Karpas-422 (cell line): ENCODE results near the gene SUSD4. TPM values are rescaled to one million over a fixed set of nuclear protein-coding genes. Genes with fewer than 3 reads are reported as not detected.

Source experiments
- DNase-seq: peaks from one replicate; pipeline ENCODE4 v3.0.0-alpha.2; 2015
- H2AFZ ChIP-seq: fragments of 200-600 bp; sonication (generic); 2 replicates; pipeline ENCODE4 v1.6.1; 2014; ENCODE audit warnings: antibody characterized with exemption, low read length, mixed read lengths
- H3K27ac ChIP-seq: fragments of 200-600 bp; sonication (generic); 2 replicates; pipeline ENCODE4 v1.5.1; 2014; ENCODE audit warnings: mild to moderate bottlenecking, low read length, moderate library complexity
- H3K27me3 ChIP-seq: fragments of 200-600 bp; sonication (generic); 2 replicates; pipeline ENCODE4 v1.6.1; 2014; ENCODE audit warnings: low read length, mixed read lengths
- H3K36me3 ChIP-seq: fragments of 200-600 bp; sonication (generic); 2 replicates; pipeline ENCODE4 v1.6.1; 2014; ENCODE audit warnings: low read length, mixed read lengths; ENCODE audit not compliant: insufficient read depth
- H3K4me1 ChIP-seq: fragments of 200-600 bp; sonication (generic); 2 replicates; pipeline ENCODE4 v1.6.1; 2014; ENCODE audit warnings: mild to moderate bottlenecking, low read length, mixed read lengths
- H3K4me2 ChIP-seq: fragments of 200-600 bp; sonication (generic); 2 replicates; pipeline ENCODE4 v1.6.1; 2014; ENCODE audit warnings: low read length, low read depth, mild to moderate bottlenecking; ENCODE audit not compliant: poor library complexity, severe bottlenecking
- H3K4me3 ChIP-seq: fragments of 200-600 bp; sonication (generic); 2 replicates; pipeline ENCODE4 v1.5.1; 2014; ENCODE audit warnings: mild to moderate bottlenecking, antibody characterized with exemption, low read length, mixed read lengths
- H3K79me2 ChIP-seq: fragments of 200-600 bp; sonication (generic); 2 replicates; pipeline ENCODE4 v1.6.1; 2014; ENCODE audit warnings: mild to moderate bottlenecking, low read length, mixed read lengths
- H3K9ac ChIP-seq: fragments of 200-600 bp; sonication (generic); 2 replicates; pipeline ENCODE4 v1.6.0; 2014; ENCODE audit warnings: low read length
- H3K9me2 ChIP-seq: fragments of 200-600 bp; sonication (generic), shearing (Covaris generic); replicated peaks from 2 replicates; pipeline ENCODE4 v1.6.0; 2014; ENCODE audit warnings: mild to moderate bottlenecking, low read length, moderate library complexity; ENCODE audit not compliant: insufficient read depth
- H3K9me3 ChIP-seq: fragments of 300-700, 200-600 bp; sonication (generic); 2 replicates; pipeline ENCODE4 v1.6.1; 2014; ENCODE audit warnings: low read length, mixed read lengths
- H4K20me1 ChIP-seq: fragments of 200-600 bp; sonication (generic); 2 replicates; pipeline ENCODE4 v1.6.1; 2014; ENCODE audit warnings: mild to moderate bottlenecking, antibody characterized with exemption, low read length, low read depth; ENCODE audit not compliant: insufficient read depth
- total RNA-seq: library from RNA; depleted of rRNA; stranded (reverse); fragments of >200 nt; shearing (Covaris generic); gene quantifications from 2 replicates; pipeline ENCODE4 v1.2.3, GENCODE V29; 2014; ENCODE audit warnings: low replicate concordance

Gene SUSD4
- total RNA-seq, 1 experiment from 2014 or later, result 0.34 TPM

DNA sequence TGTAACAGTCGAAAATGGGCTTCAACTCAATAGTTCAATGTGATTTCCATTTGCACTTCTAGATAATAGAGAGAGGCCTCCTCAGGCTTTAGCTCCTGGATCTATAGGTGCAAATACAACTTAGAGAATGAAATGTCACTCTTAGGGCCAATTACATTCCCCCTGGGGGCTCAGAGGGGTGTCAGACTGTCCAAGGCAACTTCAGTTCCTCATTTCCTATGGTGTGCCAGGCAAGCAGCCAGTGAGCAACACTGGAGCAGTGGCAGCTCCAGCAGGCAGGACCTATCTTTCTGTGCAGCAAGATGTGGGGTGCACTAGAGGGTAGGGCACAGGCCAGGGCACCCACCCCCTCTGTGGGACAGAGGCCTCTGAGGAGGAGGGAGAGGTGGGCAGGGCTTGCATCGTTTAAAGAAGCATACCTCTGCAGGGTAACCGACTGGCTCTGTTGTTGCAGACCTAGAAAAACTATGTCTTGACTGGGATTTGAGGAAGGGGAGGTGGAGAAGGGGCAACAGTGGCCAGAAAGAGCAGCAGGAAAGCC, 97.3 kb downstream of the SUSD4 start:
- peak overlapping the region; percentile 29 for H3K4me3 ChIP-seq
- H3K9ac ChIP-seq, result peak overlapping the region; percentile 51; the same call in 1 of the 2 replicates
- no peaks in the 10 kb centered on the region for H4K20me1 ChIP-seq
- no peaks in the 10 kb centered on the region for H3K36me3 ChIP-seq
- DNase-seq, result peak; percentile 88
- no peaks in the 10 kb centered on the region for H3K9me3 ChIP-seq
- no peaks in the 10 kb centered on the region for H3K9me2 ChIP-seq
- no peak overlapping the region for H2AFZ ChIP-seq
- peak overlapping the region; percentile 27; the same call in 1 of the 2 replicates for H3K27ac ChIP-seq
- H3K27me3 ChIP-seq, result no peaks in the 10 kb centered on the region
- H3K4me2 ChIP-seq, result peak overlapping the region; percentile 59
- H3K4me1 ChIP-seq, result peaks cover 59% of the 10 kb centered on the region
- no peaks in the 10 kb centered on the region for H3K79me2 ChIP-seq

DNA sequence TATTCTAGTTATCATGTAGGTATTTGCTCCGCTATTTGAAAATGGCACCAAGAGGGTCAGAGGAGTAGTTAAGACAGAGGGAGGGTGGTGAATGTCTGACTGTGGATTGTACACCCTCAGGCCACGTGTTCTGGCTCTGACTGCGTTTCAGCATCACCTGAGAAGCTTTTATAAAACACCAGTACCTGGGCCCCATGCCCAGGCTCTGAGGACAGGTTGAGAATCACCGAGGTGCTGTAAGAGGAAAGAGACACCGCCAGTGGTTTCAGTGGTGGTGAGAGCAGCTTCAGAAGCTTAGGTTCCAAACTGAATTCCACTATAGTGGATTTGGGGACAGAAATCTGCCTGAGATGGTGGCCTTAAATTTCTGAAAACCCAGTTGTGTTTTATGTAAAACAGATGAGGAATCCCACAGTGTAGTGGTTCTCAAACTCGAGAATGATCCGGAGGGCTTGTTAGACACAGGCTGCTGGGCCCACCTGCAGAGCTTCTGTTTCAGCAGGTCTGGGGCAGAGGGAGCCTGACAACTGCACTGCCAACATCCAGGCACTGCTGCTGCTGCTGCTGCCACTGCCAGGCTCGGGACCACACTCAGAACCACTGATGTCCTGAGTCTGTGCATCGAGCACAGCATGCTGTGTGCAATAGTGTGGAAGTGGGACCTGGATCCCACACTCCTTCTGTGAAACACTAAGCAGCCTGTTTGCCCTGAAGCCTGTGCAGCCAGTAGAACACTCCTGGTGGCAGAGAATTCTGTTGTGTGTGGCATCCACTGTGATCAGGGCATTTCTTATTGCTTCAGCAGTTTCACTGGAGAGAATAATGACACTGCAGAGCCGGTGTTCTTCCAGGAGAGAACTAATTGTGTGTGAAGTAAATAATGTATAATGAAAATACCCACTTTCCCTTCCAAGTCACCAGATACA, 98.7 kb downstream of the SUSD4 start:
- Histone ChIP-seq H4K20me1 (no peaks in the 10 kb centered on the region), H3K27ac (peak overlapping the region; percentile 82), H3K4me3 (peak overlapping the region; percentile 29), H3K4me1 (peaks cover 74% of the 10 kb centered on the region), H3K9me3 (no peaks in the 10 kb centered on the region), H2AFZ (no peak overlapping the region; the same call in 1 of the 2 replicates), H3K36me3 (no peaks in the 10 kb centered on the region), H3K9ac (peak overlapping the region; percentile 51), H3K27me3 (no peaks in the 10 kb centered on the region), H3K4me2 (peak overlapping the region; percentile 59), H3K9me2 (no peaks in the 10 kb centered on the region), H3K79me2 (no peaks in the 10 kb centered on the region)
- peak; percentile 87 for DNase-seq

DNA sequence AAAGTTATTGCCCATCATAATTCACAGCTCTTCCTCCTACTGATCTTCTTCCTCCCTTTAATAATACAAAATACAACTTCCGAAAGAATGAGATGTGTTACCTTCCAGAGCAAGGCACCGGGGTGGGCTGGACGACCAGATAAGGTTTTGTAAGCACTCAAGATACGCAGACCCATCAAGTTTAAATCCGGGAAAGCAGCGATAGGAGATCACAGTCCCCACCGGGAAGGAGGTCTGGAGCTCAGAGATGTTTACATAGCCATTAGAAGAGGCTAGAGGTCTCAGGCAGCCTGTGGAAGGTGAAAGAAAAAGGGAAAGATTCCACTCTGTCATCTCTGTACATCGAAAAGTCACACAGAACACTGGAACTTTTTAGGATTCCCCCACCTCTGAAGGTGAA, 99.4 kb downstream of the SUSD4 start:
- Histone ChIP-seq H3K9me2 (no peaks in the 10 kb centered on the region), H3K79me2 (no peaks in the 10 kb centered on the region), H3K4me1 (peaks cover 81% of the 10 kb centered on the region), H4K20me1 (no peaks in the 10 kb centered on the region), H3K27me3 (no peaks in the 10 kb centered on the region), H3K4me3 (peak overlapping the region; percentile 29; the same call in 1 of the 2 replicates), H3K9me3 (no peaks in the 10 kb centered on the region), H3K27ac (peak overlapping the region; percentile 82), H3K36me3 (no peaks in the 10 kb centered on the region), H2AFZ (no peak overlapping the region), H3K9ac (no peak overlapping the region), H3K4me2 (peak overlapping the region; percentile 59)
- DNase-seq, result no peak

DNA sequence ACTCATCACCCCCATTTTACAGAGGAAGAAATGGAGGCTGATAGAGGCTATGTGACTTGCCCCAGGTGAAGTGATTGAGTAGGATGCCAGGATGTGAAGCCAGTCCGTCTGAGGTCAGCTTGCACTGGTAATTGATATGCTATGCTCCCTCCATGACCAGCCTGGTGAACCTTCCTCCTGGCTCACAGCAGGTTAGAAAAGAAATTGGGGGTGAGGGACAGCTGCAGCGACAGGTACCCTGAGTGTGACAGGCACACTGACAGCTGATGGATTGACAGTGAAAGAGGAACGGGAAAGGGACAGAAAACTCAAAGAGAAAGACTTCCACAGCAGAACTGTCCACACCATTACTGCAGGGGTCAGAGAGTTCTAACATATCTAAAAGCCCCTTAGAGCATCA, 102.1 kb downstream of the SUSD4 start:
- H3K9me2 ChIP-seq, result no peaks in the 10 kb centered on the region
- DNase-seq, result no peak
- H3K9ac ChIP-seq, result no peak overlapping the region
- no peaks in the 10 kb centered on the region for H3K27me3 ChIP-seq
- no peaks in the 10 kb centered on the region for H3K36me3 ChIP-seq
- H3K4me2 ChIP-seq, result peak overlapping the region; percentile 30
- H3K4me3 ChIP-seq, result no peak overlapping the region
- H3K27ac ChIP-seq, result no peak overlapping the region
- no peaks in the 10 kb centered on the region for H4K20me1 ChIP-seq
- H3K4me1 ChIP-seq, result peaks cover 100% of the 10 kb centered on the region
- no peaks in the 10 kb centered on the region for H3K9me3 ChIP-seq
- H3K79me2 ChIP-seq, result no peaks in the 10 kb centered on the region
- H2AFZ ChIP-seq, result no peak overlapping the region

DNA sequence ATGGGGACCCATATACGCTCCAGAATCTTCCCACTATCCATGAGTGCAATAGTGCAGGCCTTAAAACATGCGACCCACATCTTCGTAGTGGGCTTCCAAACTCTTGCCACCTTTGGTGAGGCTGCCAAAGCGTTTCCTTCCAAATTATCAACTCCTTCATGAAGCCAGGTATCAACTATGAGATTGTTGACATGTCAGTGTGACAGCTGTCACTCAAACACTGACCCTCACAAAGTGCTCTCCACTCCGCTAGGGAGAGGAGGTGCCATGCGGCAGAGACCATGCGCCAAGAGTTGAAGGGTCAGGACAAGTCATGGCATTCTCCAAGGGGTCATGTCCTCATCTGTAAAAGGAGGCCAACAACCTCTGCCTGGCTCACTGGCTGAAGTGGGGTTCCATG, 103.3 kb downstream of the SUSD4 start:
- H3K9ac ChIP-seq, result no peak overlapping the region
- no peak overlapping the region for H3K4me2 ChIP-seq
- no peaks in the 10 kb centered on the region for H3K9me3 ChIP-seq
- no peak overlapping the region for H3K27ac ChIP-seq
- no peaks in the 10 kb centered on the region for H3K79me2 ChIP-seq
- H3K36me3 ChIP-seq, result no peaks in the 10 kb centered on the region
- no peak overlapping the region for H3K4me3 ChIP-seq
- H4K20me1 ChIP-seq, result no peaks in the 10 kb centered on the region
- H3K27me3 ChIP-seq, result no peaks in the 10 kb centered on the region
- no peak overlapping the region for H2AFZ ChIP-seq
- no peak for DNase-seq
- H3K4me1 ChIP-seq, result peaks cover 100% of the 10 kb centered on the region
- H3K9me2 ChIP-seq, result no peaks in the 10 kb centered on the region

DNA sequence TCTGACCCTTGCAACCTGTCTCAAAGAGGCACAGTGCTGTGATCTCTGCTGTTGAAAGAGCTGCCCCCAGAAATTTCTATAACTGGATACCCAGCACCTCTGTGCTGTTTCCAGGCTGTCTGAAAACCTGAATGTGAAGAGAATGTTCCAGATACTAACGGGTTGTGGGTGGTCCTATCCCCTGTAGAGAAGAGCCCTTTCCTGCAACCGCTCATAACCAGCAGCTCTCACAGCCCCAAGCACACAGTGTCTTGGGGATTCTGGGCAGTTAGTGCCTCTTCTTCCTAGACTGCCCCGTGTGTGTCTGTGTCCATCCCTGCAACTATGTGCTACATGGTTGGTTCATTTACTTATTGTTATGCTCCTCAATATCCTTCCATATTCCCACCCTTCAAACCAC, 104.5 kb downstream of the SUSD4 start:
- Histone ChIP-seq H3K4me3 (peak overlapping the region; percentile 54), H3K9me3 (no peaks in the 10 kb centered on the region), H4K20me1 (no peaks in the 10 kb centered on the region), H3K4me2 (peak overlapping the region; percentile 80), H3K9me2 (no peaks in the 10 kb centered on the region), H3K4me1 (peaks cover 100% of the 10 kb centered on the region), H2AFZ (no peak overlapping the region), H3K27me3 (no peaks in the 10 kb centered on the region), H3K36me3 (no peaks in the 10 kb centered on the region), H3K79me2 (no peaks in the 10 kb centered on the region), H3K9ac (peak overlapping the region; percentile 46), H3K27ac (peak overlapping the region; percentile 83)
- DNase-seq, result peak; percentile 58

DNA sequence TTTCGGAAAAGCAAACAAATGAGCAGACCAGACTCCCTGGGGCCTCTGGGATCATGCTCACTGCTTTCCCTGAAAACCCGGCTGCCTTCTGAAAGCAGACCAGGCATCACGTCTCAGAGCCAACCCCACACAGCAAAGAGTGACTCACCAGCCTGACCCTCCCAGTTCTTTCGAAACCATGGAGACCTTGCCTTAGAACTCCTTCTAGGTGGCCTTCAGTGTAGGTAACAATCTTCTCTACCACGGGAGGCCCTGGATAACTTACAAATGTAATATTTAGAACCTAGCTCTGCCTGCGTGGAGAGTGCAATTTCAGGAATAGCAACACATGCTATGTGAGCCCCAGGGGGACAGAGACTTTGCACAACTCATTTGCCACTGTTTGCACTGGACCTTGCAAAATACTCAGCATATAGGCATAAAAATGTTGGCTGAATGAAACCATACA, 105.2 kb downstream of the SUSD4 start:
- H3K79me2 ChIP-seq, result no peaks in the 10 kb centered on the region
- peak; percentile 94 for DNase-seq
- H3K27ac ChIP-seq, result peak overlapping the region; percentile 83
- H3K4me3 ChIP-seq, result peak overlapping the region; percentile 54
- no peaks in the 10 kb centered on the region for H3K9me3 ChIP-seq
- H3K9me2 ChIP-seq, result no peaks in the 10 kb centered on the region
- H3K4me1 ChIP-seq, result peaks cover 100% of the 10 kb centered on the region
- peak overlapping the region; percentile 36 for H3K9ac ChIP-seq
- H2AFZ ChIP-seq, result no peak overlapping the region
- H3K4me2 ChIP-seq, result peak overlapping the region; percentile 80
- no peaks in the 10 kb centered on the region for H4K20me1 ChIP-seq
- H3K36me3 ChIP-seq, result no peaks in the 10 kb centered on the region
- H3K27me3 ChIP-seq, result no peaks in the 10 kb centered on the region; the same call in 1 of the 2 replicates

DNA sequence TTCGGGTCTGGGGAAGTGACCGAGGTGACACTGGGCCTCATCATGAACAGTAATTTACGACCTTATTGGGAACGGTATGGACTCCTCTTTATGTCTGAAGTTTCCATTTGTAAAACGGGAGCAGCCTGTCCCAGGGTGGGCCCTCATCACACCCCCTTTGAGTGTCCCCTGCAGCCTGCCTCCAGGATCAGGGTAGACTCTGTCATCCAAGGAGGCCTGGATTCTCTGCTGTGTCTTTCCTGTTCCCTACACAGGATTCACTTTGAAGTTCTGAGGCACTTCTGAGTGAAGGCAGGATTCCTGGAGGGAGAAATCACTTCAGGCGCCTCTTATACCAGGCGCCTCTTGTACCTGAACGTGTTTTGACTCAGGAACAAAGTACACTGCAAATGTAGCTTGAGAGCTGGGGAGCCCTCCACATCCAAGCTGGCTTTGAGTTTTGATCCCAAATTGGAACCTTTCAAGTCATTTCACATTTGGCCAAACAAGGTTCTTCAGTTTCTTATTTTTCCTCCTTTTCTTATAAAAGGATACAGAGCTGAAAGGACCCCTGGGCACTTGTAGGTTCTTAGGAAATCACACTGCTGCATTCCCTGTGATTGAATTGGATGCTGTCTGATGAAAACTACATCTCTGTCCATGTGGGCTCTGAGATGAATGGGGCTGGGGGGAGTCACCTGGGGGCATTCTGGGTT, 106.0 kb downstream of the SUSD4 start:
- Histone ChIP-seq H3K4me1 (peaks cover 98% of the 10 kb centered on the region), H3K36me3 (no peaks in the 10 kb centered on the region), H3K9me3 (no peaks in the 10 kb centered on the region), H3K4me3 (peak overlapping the region; percentile 54), H3K27ac (peak overlapping the region; percentile 83; the same call in 1 of the 2 replicates), H3K4me2 (peak overlapping the region; percentile 80), H2AFZ (no peak overlapping the region), H3K27me3 (no peaks in the 10 kb centered on the region; the same call in 1 of the 2 replicates), H4K20me1 (no peaks in the 10 kb centered on the region), H3K9ac (peak overlapping the region; percentile 36), H3K79me2 (no peaks in the 10 kb centered on the region), H3K9me2 (no peaks in the 10 kb centered on the region)
- DNase-seq, result no peak
